Stimulated activated CD8-positive, alpha-beta memory T cell treated with anti-CD3 and anti-CD28 coated beads, Interleukin-15, amount 100 ng/mL, for 4 hours (primary cell): ENCODE results near the gene ARL15.

Experiments used
- DNase-seq, 2 donors: peaks; one replicate each; pipeline ENCODE4 v3.0.0-alpha.2; 2020; ENCODE audit warnings: low read depth in 2 of 2

The ARL15 gene

DNA sequence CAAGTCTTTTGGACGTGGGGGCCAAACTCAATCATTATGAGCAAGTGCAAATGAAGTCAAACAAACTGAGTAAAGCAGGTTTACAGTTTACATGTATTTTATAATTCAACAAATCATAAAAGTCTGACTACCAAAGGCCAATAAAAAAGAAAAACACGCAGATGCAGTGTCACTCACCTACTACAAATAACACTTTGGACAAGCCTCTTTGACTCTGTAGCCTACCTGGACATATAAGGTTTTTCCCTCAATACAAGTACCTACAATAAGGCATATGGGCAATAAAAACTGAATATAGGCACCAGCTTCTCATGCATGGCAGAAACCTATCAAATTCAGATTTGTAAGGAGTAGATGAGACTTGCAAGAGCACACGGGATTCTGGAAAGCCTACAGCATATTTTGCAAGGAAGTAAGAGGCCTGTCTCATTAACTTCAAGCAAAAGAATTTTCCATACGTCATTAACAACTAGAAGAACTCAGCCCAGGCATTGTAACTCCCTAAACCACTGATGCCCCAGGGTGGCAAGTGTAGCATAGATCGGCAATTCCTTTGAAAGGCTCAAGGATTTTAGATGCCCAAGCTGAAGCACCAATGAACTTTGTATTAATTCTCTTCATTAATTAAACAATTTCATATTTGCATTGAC, 21.7 kb downstream of the ARL15 start:
- no peak for DNase-seq

DNA sequence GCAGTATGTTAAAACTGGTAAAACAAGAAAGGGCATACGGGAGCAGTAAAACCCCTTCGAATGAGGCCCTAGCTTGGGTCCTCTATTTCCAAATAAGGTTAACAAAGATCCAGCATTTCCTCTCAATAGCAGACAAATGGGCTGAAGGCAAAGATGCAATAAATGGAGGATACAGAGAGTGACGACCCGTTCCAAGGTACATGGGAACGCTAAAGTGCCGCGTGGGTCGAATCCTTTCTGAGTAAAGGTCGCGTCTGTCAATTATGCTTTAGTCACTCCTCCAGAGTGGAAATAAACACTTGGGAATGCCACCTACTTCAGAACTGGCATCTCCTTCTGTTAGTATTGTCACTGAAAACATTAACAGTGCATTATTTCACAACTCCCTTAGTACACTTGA, 24.7 kb downstream of the ARL15 start:
- no peak for DNase-seq

DNA sequence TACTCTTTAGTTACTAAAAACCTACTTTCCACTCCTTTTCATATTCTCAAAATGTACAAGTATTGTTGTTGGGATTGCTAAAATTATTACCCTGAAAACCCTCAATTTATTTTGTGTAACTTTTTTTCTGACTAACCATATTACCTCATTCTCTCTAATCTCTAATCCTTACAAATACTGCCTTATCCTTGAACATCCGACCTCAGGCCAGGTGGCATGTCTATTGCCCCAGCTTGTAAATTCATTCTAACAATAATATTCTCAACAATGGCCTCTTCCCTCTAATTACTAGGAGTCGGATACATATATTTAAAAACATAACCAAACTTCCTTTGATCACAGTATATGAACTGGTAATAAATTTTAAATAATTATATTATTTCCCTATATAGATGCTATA, 25.8 kb downstream of the ARL15 start:
- no peak for DNase-seq

DNA sequence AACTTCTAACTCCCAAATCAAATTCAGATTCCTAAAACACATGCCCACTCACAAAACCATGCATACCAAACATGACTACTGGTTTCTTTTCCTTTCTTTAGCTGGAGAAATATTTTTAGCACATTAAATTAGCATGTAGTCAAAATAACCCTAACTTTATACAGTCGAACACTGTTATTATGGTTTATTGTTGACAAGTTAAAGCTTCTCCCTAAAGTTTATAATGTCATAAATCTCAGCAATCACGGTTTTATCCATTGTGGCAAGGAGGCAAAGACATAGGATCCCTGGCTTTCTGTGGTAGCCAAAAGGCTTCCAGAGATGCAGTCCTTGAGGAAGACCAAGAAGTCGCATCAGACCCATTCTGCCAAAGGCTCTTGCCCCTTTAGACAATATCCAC, 27.5 kb downstream of the ARL15 start:
- no peak for DNase-seq

DNA sequence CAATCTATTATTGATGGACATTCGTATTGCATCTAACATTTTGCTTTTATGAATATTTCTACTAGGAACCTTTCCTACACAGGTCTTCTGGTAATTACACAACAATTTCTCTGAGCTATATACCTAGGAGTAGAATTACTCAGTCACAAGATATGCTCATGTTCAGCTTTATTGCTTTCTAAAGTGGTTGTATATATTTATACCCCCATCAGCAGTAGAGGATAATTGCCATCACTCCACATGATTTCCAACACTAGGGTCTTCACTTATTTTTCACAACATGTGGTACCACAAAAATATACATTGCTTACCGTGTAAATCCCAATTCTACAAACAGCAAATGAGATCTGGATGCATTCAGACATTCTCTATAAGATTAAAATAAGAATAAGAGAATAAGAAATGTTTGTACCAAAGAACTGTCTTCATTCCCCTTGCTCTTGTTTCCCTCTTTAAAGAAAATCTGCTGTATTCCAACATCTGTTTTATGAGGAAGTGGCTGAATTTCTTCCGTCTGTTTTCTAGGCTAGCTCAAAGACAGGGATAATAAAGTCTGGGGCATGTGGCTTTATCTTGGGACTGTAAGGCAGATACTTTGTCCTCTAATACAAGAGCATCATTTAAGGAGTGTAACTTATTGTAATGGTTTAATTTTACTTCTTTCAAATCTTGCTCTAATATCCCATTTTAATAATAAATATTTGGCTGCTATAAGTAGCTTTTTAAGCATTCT, 28.2 kb downstream of the ARL15 start:
- DNase-seq = no peak

DNA sequence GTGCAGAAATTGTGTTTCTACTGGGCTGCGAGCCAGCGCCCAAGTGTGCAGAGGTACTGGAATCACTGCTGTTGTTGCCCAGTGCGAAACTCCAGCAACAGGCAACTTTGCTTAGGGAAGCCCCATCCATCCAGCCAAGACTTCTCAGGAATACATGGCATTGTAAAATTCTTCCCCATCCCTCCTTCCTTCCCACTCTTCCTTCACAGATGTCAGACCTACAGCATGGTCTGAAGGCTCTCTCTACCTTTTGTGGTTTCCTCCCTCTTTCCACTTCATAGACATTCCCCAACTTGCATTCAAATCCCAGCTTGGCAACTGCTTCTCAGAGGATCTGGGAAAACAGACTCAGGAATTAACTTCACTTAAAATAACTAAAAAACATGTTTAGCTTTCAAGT, 30.4 kb downstream of the ARL15 start:
- DNase-seq = no peak

DNA sequence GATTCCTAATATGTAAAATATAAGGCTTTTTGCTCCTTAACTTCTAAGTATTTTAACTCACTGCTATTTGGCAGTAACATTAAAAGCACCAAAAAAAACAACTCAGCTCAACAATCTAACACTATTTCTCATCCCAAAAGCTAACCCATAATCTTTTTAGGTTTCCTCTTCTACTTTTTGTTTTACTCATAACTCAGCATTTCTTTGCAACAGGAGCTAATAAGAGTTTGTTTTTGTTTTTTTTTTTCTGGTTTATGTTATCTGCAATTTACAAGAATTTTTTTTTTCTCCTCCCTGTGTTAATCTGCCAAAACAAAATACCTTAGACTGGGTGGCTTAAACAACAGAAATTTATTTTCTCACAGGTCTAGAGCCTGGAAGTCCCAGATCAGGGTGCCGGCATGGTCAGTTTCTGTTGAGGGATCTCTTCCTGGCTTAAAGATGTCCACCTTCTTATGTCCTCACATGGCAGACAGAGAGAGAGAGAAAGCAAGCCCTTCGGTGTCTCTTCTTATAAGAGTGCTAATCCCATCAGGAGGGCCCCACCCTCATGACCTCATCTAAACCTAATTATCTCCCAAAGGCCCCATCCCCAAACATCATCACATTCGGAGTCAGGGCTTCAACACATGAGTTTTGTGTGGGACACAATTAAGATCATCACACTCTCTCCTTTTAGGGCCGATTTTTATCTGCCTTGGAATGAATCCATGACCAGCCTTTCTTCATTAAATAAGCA, 31.2 kb downstream of the ARL15 start:
- DNase-seq = no peak

DNA sequence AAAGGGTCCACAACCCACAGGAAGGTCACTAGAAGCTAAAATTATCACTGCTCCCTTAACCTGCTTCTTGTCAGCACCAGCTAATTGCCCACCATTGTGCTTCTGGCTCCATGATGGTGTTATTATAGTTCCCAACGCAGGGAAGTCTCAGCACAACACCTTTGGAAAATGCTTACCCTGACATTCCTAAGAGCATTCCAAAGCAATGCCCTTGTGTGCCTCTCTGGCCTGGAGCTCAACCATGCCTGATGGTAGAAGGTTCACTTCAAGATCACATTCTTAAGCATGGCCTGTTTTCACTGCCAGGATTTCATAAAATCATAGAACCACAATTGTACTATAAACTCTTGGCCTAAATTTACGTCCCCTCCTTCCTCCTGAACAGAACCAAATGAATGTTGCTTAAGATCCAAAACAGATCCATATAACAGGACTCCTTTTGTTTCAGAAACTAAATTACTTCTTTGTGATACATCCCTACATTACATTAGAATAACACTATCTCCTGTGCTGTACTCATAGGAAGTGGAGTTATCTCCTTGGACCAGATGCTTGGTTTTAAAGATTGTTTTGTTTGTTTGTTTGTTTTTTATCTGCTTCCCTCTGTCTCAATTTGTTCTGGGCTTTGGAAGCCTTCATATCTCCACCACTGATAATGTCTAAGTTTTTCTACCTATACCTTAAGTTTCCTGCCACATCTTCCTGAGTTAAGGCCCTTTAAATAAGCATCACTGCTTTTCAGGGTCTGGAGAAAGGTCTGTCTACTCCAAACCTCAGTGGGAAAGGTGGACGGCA, 32.1 kb downstream of the ARL15 start:
- DNase-seq = no peak

DNA sequence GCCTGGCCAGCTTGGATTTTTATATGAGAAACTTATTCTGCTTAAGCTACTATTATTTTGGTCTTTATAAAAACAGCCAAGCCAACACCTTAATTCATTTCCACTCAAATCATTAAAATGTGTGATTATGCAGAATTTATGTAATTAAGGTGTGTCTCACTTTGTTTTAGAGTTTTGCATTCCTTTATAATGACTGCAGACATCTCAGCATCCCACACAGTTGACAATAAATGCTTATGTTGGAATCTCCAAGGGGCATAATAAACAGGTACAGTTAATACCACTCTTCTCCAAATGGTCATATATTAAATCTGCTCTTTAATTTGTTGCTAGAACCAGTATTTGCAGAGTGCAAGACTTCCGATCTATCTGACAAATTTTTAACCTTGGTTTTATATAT, 34.3 kb downstream of the ARL15 start:
- no peak for DNase-seq

DNA sequence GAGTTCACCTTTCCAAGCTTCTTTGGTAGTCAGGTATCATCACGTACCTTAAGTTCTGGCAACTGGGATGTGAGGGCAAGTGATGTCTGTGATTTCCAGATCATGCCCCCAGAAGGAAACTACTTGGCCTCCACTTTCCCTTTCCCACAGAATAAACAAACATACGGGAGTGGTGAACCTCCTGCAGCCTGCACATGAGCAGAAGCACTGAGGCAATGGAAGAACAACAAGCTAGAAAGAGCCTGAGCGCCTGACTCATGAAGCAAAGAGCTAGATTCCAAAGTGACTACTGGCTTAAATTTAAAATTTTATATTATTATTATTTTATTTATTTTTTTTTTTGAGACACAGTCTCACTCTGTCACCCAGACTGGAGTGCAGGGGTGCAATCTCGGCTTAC, 35.0 kb downstream of the ARL15 start:
- no peak for DNase-seq

DNA sequence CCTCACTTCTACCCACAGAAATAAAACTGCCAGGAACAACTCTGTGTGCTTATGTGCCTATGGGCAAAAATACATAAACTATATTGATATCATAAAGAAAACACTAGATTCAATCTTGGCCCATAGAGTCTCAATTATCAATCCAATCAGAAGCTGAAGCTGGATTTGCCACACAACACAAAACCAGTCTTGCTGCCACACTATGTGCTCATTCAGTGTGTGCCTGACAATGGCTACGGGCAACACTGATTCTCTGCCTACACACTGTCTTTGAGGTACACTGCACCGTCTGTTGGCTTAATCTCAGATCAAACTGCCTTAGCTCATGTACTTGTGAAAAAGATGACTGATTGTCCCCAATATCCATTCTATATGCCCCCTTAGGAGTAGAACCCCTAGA, 35.4 kb downstream of the ARL15 start:
- no peak for DNase-seq

DNA sequence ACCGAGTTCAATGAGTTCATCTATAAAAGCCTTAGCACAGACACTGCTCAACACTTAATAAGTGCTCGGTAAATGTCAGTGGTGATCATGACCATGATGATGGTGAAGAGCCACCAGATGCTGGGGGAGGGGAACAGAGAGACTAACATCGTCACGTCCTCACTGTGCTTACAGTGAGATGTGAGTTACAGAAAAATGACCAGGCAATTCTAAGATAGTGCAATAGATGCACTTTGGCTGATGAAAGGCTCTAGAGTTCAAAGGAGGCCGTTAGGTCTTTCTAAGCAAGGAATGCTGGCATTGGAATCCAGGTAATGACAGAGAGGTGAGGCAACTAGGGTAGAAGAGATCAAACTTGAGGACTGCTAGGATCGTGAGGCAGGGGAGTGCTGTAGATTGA, 36.7 kb downstream of the ARL15 start:
- DNase-seq = no peak

DNA sequence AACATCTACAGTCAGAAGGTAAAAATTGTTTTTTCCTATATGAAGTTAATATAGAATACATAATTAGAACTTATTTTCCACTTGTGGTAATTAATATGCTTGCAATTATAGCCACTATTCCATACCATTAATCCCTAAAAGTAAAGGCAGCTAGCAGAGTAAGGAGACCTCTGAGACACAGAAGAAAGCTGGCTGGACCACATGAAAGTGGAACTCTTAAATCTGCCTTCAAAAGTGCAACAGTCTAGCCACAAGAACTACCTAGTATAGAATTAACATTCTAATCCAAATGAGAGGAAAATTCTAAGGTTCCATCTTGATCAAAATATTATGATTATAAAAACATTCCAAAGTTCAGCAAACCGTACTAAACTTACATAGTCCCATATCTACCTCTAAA, 37.6 kb downstream of the ARL15 start:
- no peak for DNase-seq

DNA sequence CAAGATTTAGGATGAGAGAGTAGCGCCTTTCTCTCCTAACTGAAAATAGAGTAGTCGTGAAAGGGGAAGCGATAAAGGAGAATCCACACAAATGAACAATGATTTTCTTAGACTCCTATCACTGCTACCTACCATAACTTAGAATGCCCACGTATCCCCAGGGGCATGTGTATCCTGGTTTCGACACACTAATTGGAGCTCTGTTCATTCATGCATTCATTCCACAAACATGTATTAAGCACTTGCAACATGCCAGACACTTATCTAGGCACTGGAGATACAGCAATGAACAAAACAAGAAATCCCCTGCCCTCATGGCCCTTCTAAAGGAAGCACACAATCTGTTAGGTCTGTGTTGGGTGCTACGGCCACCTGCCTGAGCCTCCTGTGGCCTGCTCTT, 40.0 kb downstream of the ARL15 start:
- no peak for DNase-seq

DNA sequence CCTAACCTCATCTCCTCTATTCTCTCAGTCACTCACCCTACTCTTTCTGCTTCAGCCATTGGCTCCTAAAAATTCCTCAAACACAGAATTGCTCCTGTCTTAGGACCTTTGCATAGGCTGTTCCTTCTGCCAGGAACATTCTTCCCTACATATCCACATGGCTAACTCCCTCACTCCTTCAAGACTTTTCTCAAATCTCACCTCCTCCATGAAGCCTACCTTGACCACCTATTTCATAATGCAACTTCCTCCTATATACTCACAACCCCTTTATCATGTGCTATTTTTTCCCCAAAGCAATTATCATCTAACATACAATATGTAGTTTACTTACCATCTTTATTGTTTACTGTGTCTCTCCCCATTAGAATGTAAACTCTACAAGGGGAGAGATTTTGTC, 45.8 kb downstream of the ARL15 start:
- DNase-seq = no peak

DNA sequence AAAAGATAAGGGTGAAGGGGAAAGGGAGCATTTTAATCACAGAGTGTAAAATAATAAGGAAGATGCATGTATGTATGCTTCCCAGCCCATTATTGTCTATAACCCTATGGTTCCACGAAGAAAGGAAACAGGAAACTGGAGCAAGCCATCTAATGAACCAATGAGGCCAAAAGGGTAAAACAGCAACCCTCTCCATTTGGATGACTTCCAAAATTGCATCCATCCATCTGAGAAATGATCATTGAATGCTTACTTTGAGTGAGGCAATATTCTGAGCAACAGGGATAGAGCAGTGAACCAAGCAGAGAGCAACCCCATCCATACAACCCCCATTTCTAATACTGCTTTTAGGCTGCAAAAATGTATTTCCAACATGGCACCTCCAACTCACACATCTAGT, 46.9 kb downstream of the ARL15 start:
- DNase-seq = no peak

DNA sequence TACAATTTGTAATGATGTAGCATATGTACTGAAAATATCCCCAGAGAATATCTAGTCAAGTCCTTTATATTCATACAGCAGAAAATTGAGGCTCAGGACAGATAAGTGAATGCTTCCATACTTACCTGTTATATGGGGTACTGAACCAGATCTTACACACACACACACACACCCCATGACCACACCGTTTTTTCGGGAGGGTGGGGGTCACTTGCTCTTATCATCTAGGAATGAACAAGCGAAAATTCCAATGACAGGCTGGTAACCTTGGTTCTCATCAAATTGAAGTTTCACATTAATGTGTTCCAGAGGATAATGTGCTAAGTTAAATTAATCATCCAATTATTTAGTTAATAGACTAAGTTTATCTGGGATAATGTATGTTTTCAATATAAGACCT, 48.8 kb downstream of the ARL15 start:
- DNase-seq = no peak

DNA sequence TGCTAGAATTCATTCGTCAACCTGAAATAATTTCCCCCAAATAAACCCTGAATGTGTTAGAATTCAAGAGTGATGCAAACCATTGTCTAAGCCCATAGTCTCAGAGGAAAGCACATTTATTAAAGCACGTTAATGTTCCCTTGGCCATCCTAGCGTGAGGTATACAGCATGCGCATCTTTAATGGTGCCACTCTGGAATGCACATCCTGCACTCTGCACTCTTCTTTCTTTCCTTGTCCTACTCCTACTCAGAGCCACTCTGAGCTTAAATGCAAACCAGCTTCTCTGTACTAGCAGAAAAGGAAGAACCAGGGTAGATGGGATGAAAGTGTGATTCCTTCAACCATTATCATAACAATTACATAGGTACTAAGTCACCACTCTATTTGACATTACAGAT, 50.4 kb downstream of the ARL15 start:
- DNase-seq = no peak

DNA sequence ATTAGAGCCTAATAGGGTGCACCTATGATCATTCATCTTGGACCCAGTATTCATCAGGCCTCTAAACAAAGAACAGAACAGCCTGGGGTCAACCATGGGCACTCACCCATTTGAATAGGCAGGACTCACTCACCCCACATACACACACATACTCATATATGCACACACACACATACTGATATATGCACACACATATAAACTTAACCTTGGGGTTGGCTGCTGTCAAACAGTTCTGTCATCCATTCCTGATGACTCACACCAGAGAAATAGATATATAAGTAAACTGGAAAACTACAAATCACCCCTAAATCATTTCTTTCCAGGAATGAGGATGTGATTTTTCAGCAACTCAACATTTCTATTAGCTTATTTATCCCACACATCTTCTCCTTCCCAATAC, 51.3 kb downstream of the ARL15 start:
- DNase-seq = no peak

DNA sequence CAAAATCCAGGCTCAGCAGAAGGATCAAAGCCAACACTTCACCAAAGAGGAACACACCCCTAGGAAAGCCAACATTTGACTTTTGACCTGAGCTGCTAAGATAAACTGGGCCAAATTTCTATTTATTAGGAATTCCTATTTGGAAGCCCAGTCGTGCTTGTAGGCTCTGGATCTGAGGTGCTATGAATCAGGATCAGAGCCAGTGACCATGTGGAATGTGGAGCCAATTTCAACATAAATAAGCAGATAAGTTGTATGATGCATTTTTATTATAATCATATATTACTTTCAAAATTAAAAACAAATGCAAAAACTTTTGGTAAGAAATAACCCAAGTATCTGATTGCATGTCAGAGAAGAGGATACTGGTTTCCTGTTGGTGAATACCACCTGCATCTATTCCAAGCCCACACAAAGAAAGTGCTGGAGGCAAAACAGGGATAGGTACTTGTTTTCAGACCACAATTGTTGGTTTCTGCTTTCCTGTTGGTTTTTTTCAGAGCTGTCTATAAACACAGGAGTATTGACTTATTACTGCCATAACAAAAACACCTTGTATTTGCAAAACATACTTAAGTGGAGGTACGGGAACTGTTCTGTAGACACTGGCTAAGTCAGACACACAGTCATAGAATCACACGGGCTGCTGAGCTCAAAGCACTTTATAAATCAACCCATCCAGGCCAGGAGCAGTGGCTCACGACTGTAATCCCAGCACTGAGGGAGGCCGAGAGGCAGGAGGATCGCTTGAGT, 52.8 kb downstream of the ARL15 start:
- no peak for DNase-seq

DNA sequence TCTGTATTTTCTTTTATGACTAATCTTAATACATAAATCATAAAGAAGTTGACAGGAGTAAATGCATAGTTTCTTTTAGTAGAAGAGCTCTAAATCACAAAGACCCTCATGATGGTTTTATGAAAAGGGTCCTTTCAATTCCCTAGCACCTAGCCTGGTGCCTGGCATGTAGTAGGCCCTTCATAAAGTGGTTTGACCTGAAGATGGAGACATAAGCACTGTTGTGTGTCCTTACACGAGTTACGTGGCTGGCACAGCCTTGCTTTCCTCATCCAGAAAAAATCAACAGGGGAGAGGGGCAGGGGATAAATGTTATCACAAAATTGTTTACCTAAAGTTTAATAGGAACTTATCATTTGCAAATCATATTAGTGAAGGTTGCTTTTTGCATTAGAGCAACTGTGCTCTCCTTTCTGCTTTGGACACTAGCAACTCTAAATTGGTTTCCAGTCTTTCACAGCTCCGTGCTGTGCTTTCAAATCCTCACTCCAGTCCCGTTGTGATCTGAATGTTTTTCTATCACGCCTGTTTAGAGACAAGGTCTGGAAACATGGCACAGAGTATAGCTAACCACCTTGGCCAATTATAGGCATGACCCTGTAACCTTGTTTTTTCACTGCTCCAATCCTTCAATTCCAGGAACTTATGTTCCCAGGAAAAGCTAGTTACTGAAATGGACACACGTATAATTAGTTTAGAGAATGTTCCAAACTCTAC, 55.7 kb downstream of the ARL15 start:
- no peak for DNase-seq
